HuH-7.5 (cell line): Measurements from ENCODE around the gene PIK3R4.

Experiments used
- DNase-seq: peaks from one replicate; pipeline ENCODE4 v3.0.0; 2011; ENCODE audit warnings: low spot score

The PIK3R4 gene

GRCh38 chr3:130741946-130742610 lies 4.6 kb downstream of the PIK3R4 start:
- DNase-seq: no peak

GRCh38 chr3:130739848-130740247 lies 6.8 kb downstream of the PIK3R4 start:
- no peak for DNase-seq

GRCh38 chr3:130738241-130738640 lies 8.4 kb downstream of the PIK3R4 start:
- DNase-seq: no peak

- no peak for DNase-seq
Measured at GRCh38 chr3:130737622-130738021, 9.0 kb downstream of the PIK3R4 start.

- DNase-seq: no peak
Measured at GRCh38 chr3:130733236-130733875, 13.3 kb downstream of the PIK3R4 start.

GRCh38 chr3:130732501-130732900 lies 14.1 kb downstream of the PIK3R4 start:
- DNase-seq: no peak

GRCh38 chr3:130731817-130732216 lies 14.8 kb downstream of the PIK3R4 start:
- no peak for DNase-seq

- DNase-seq: no peak
Measured at GRCh38 chr3:130729154-130729553, 17.5 kb downstream of the PIK3R4 start.

- no peak for DNase-seq
Measured at GRCh38 chr3:130728037-130728436, 18.6 kb downstream of the PIK3R4 start.

GRCh38 chr3:130725746-130726145 lies 20.9 kb downstream of the PIK3R4 start:
- DNase-seq: no peak

GRCh38 chr3:130715616-130716015 lies 31.0 kb downstream of the PIK3R4 start:
- no peak for DNase-seq

GRCh38 chr3:130712718-130713423 lies 33.8 kb downstream of the PIK3R4 start:
- no peak for DNase-seq

- no peak for DNase-seq
Measured at GRCh38 chr3:130711565-130712324, 34.9 kb downstream of the PIK3R4 start.

- DNase-seq: no peak
Measured at GRCh38 chr3:130709671-130710070, 37.0 kb downstream of the PIK3R4 start.

GRCh38 chr3:130707902-130708601 lies 38.6 kb downstream of the PIK3R4 start:
- DNase-seq: no peak

GRCh38 chr3:130705501-130705900 lies 41.1 kb downstream of the PIK3R4 start:
- DNase-seq: no peak

- DNase-seq: peak; percentile 14
Measured at GRCh38 chr3:130702985-130703384, 43.6 kb downstream of the PIK3R4 start.

GRCh38 chr3:130700541-130700940 lies 46.1 kb downstream of the PIK3R4 start:
- DNase-seq: no peak

GRCh38 chr3:130699765-130700164 lies 46.9 kb downstream of the PIK3R4 start:
- peak; percentile 16 for DNase-seq

GRCh38 chr3:130693314-130693713 lies 53.3 kb downstream of the PIK3R4 start:
- no peak for DNase-seq

- no peak for DNase-seq
Measured at GRCh38 chr3:130692455-130692854, 54.2 kb downstream of the PIK3R4 start.
